BLaER1 treated with 17β-estradiol and CSF1 and Interleukin-3, amounts not matched to agents 10 nM and 100 nM (cell line): ENCODE data around the gene DCAF17.
A peak's percentile ranks its signal among the peaks of the same experiment; 100 is the strongest.

Source experiments
- H3K27ac ChIP-seq, 11 experiments: shearing (Covaris generic); formaldehyde crosslinking; 2 replicates each; pipeline ENCODE4 v1.8.1; 2022
- H3K27me3 ChIP-seq, 11 experiments: shearing (Covaris generic); formaldehyde crosslinking; 2 replicates each; pipeline ENCODE4 v1.8.1; 2022
- H3K36me3 ChIP-seq, 11 experiments: shearing (Covaris generic); formaldehyde crosslinking; 2 replicates each; pipeline ENCODE4 v1.8.1; 2022
- H3K4me1 ChIP-seq, 10 experiments: shearing (Covaris generic); formaldehyde crosslinking; 2 replicates each; pipeline ENCODE4 v1.8.1; 2022
- H3K4me2 ChIP-seq, 11 experiments: shearing (Covaris generic); formaldehyde crosslinking; 2 replicates each; pipeline ENCODE4 v1.8.1; 2022
- H3K4me3 ChIP-seq, 10 experiments: shearing (Covaris generic); formaldehyde crosslinking; 2 replicates each; pipeline ENCODE4 v1.8.1; 2022
- H3K9ac ChIP-seq, 11 experiments: shearing (Covaris generic); formaldehyde crosslinking; 2 replicates each; pipeline ENCODE4 v1.8.1; 2022
- H3K9me3 ChIP-seq, 11 experiments: shearing (Covaris generic); formaldehyde crosslinking; replicated peaks in 1 of 11; 2 replicates each; pipeline ENCODE4 v1.8.1; 2022
- H4K20me1 ChIP-seq, 11 experiments: shearing (Covaris generic); formaldehyde crosslinking; 2 replicates each; pipeline ENCODE4 v1.8.1; 2022
- Cebpa-rat ChIP-seq, 11 experiments: shearing (Covaris generic); IDR thresholded peaks; 2 replicates each; pipeline ENCODE4 v1.8.1; 2022

DCAF17 gene

GRCh38 chr2:171512014-171512413 lies 78.0 kb downstream of the DCAF17 start:
- H3K9me3 ChIP-seq: peaks cover 0 to 5% (median 0%) of the 10 kb centered on the region in 11 experiments; a peak in 5 of 22 replicates
- H3K27me3 ChIP-seq: no peaks in the 10 kb centered on the region
- H3K9ac ChIP-seq: no peak overlapping the region
- H3K4me1 ChIP-seq: peaks cover 11 to 20% (median 13%) of the 10 kb centered on the region in 10 experiments; a peak in 19 of 20 replicates
- H3K4me2 ChIP-seq: peak overlapping the region in 1 of 11 experiments; percentile 28; a peak in 2 of 22 replicates
- no peaks in the 10 kb centered on the region for H3K36me3 ChIP-seq
- H3K4me3 ChIP-seq: no peak overlapping the region
- no peaks in the 10 kb centered on the region for H4K20me1 ChIP-seq
- H3K27ac ChIP-seq: no peak overlapping the region
- TF ChIP-seq Cebpa-rat (IDR thresholded peaks at IDR 0.05): no peak

- Histone ChIP-seq H3K9me3 (peaks cover 0 to 12% (median 4%) of the 10 kb centered on the region in 11 experiments; a peak in 7 of 22 replicates), H3K9ac (no peak overlapping the region), H3K4me3 (no peak overlapping the region), H3K4me2 (no peak overlapping the region), H3K27ac (no peak overlapping the region), H3K27me3 (no peaks in the 10 kb centered on the region), H3K36me3 (no peaks in the 10 kb centered on the region), H3K4me1 (peaks cover 11 to 20% (median 13%) of the 10 kb centered on the region in 10 experiments; a peak in 19 of 20 replicates), H4K20me1 (no peaks in the 10 kb centered on the region)
- no peak for TF ChIP-seq Cebpa-rat (IDR thresholded peaks at IDR 0.05)
Measured at GRCh38 chr2:171512683-171513195, 78.7 kb downstream of the DCAF17 start.

- Histone ChIP-seq H3K4me3 (no peak overlapping the region), H4K20me1 (no peaks in the 10 kb centered on the region), H3K27ac (no peak overlapping the region), H3K27me3 (no peaks in the 10 kb centered on the region), H3K36me3 (no peaks in the 10 kb centered on the region), H3K4me2 (peak overlapping the region; percentile 15 to 66 (median 24); a peak in 17 of 22 replicates), H3K9ac (no peak overlapping the region), H3K9me3 (peaks cover 0 to 12% (median 4%) of the 10 kb centered on the region in 11 experiments; a peak in 7 of 22 replicates), H3K4me1 (peaks cover 11 to 20% (median 13%) of the 10 kb centered on the region in 10 experiments; a peak in 19 of 20 replicates)
- TF ChIP-seq Cebpa-rat (IDR thresholded peaks at IDR 0.05): no peak
Measured at GRCh38 chr2:171513719-171514160, 79.7 kb downstream of the DCAF17 start.

- H3K9me3 ChIP-seq: peaks cover 0 to 12% (median 4%) of the 10 kb centered on the region in 11 experiments; a peak in 7 of 22 replicates
- TF ChIP-seq Cebpa-rat (IDR thresholded peaks at IDR 0.05): no peak
- H3K36me3 ChIP-seq: no peaks in the 10 kb centered on the region
- peaks cover 11 to 20% (median 13%) of the 10 kb centered on the region in 10 experiments; a peak in 19 of 20 replicates for H3K4me1 ChIP-seq
- no peak overlapping the region for H3K4me3 ChIP-seq
- H4K20me1 ChIP-seq: no peaks in the 10 kb centered on the region
- H3K4me2 ChIP-seq: peak overlapping the region in 2 of 11 experiments; percentile 46 to 66; a peak in 1 of 22 replicates
- H3K9ac ChIP-seq: no peak overlapping the region
- no peak overlapping the region for H3K27ac ChIP-seq
- H3K27me3 ChIP-seq: peaks cover 2 to 11% (median 5%) of the 10 kb centered on the region in 11 experiments; a peak in 20 of 22 replicates
Measured at GRCh38 chr2:171514908-171515582, 81.0 kb downstream of the DCAF17 start.

GRCh38 chr2:171515672-171516298 lies 81.8 kb downstream of the DCAF17 start:
- Histone ChIP-seq H4K20me1 (no peaks in the 10 kb centered on the region), H3K27ac (no peak overlapping the region), H3K9ac (no peak overlapping the region), H3K4me2 (no peak overlapping the region), H3K9me3 (peaks cover 0 to 12% (median 4%) of the 10 kb centered on the region in 11 experiments; a peak in 7 of 22 replicates), H3K4me3 (no peak overlapping the region), H3K4me1 (peaks cover 11 to 20% (median 13%) of the 10 kb centered on the region in 10 experiments; a peak in 19 of 20 replicates), H3K36me3 (no peaks in the 10 kb centered on the region), H3K27me3 (peaks cover 10 to 18% (median 13%) of the 10 kb centered on the region in 11 experiments)
- no peak for TF ChIP-seq Cebpa-rat (IDR thresholded peaks at IDR 0.05)

GRCh38 chr2:171516793-171517192 lies 82.8 kb downstream of the DCAF17 start:
- Histone ChIP-seq H4K20me1 (no peaks in the 10 kb centered on the region), H3K4me1 (peaks cover 11 to 16% (median 13%) of the 10 kb centered on the region in 10 experiments; a peak in 19 of 20 replicates), H3K9me3 (peaks cover 0 to 12% (median 4%) of the 10 kb centered on the region in 11 experiments; a peak in 8 of 22 replicates), H3K9ac (no peak overlapping the region), H3K27ac (no peak overlapping the region), H3K4me3 (no peak overlapping the region), H3K27me3 (peaks cover 20 to 28% (median 23%) of the 10 kb centered on the region in 11 experiments), H3K4me2 (no peak overlapping the region), H3K36me3 (no peaks in the 10 kb centered on the region)
- TF ChIP-seq Cebpa-rat (IDR thresholded peaks at IDR 0.05): no peak

GRCh38 chr2:171520471-171520870 lies 86.4 kb downstream of the DCAF17 start:
- H3K27ac ChIP-seq: no peak overlapping the region
- H4K20me1 ChIP-seq: peaks cover 0 to 2% (median 0%) of the 10 kb centered on the region in 11 experiments; a peak in 1 of 22 replicates
- no peak overlapping the region for H3K4me2 ChIP-seq
- H3K36me3 ChIP-seq: no peaks in the 10 kb centered on the region
- TF ChIP-seq Cebpa-rat (IDR thresholded peaks at IDR 0.05): no peak
- H3K9me3 ChIP-seq: peaks cover 15 to 31% (median 24%) of the 10 kb centered on the region in 11 experiments; a peak in 20 of 22 replicates
- H3K4me1 ChIP-seq: peaks cover 0 to 16% (median 12%) of the 10 kb centered on the region in 10 experiments; a peak in 9 of 20 replicates
- no peak overlapping the region for H3K9ac ChIP-seq
- H3K27me3 ChIP-seq: peaks cover 53 to 64% (median 59%) of the 10 kb centered on the region in 11 experiments
- no peak overlapping the region for H3K4me3 ChIP-seq

GRCh38 chr2:171521361-171522051 lies 87.5 kb downstream of the DCAF17 start:
- Histone ChIP-seq H3K27ac (no peak overlapping the region), H3K9me3 (peaks cover 15 to 31% (median 24%) of the 10 kb centered on the region in 11 experiments; a peak in 20 of 22 replicates), H3K9ac (no peak overlapping the region), H3K4me2 (peak overlapping the region in 6 of 11 experiments; percentile 76 to 88 (median 86); a peak in 11 of 22 replicates), H4K20me1 (peaks cover 0 to 2% (median 0%) of the 10 kb centered on the region in 11 experiments; a peak in 1 of 22 replicates), H3K27me3 (peaks cover 53 to 64% (median 60%) of the 10 kb centered on the region in 11 experiments), H3K36me3 (no peaks in the 10 kb centered on the region), H3K4me1 (peaks cover 0 to 16% (median 12%) of the 10 kb centered on the region in 10 experiments; a peak in 9 of 20 replicates), H3K4me3 (peak overlapping the region in 5 of 10 experiments; percentile 51 to 71 (median 55); a peak in 8 of 20 replicates)
- TF ChIP-seq Cebpa-rat (IDR thresholded peaks at IDR 0.05): no peak
